ENCODE data around the gene C1orf159.

GRCh38 chr1:1162597-1163537 lies 47.0 kb upstream of the C1orf159 start:
- TF ChIP-seq CTCF (IDR thresholded peaks at IDR 0.05; ENCODE audit: borderline replicate concordance, extremely low read depth, low read length, poor library complexity, severe bottlenecking) (no peak), EZH2 (IDR thresholded peaks at IDR 0.05; ENCODE audit: borderline replicate concordance, low read depth, low read length, severe bottlenecking) (no peak)

All from DND-41 (cell line).